Activated CD4-positive, alpha-beta T cell treated with anti-CD3 and anti-CD28 coated beads, Interleukin-2, amount 10 ng/mL, durations not matched to agents 7 days and 5 days (primary cell): Measurements from ENCODE around the gene BTBD9. TPM values are rescaled to one million over a fixed set of nuclear protein-coding genes. Genes with fewer than 3 reads are reported as not detected.

Experiments used
- CTCF ChIA-PET: fragments of 350-600 bp; sonication (Branson Sonifier 250); formaldehyde crosslinking; loops from one replicate; lab custom pipeline; 2021; ENCODE audit warnings: antibody characterized with exemption; lab: Charles Lee
- POLR2A ChIA-PET: fragments of 350-600 bp; sonication (Branson Sonifier 250); formaldehyde crosslinking; loops from one replicate; lab custom pipeline; 2021; ENCODE audit warnings: antibody characterized with exemption; lab: Charles Lee
- DNase-seq: peaks from one replicate; pipeline ENCODE4 v3.0.0-alpha.2; 2020
- H3K27ac Mint-ChIP-seq: one replicate; pipeline ENCODE4 v1.8.0; 2021; ENCODE audit warnings: mild to moderate bottlenecking, moderate library complexity, mixed read lengths
- H3K27me3 Mint-ChIP-seq: one replicate; pipeline ENCODE4 v1.8.0; 2021; ENCODE audit warnings: mixed read lengths
- H3K36me3 Mint-ChIP-seq: one replicate; pipeline ENCODE4 v1.8.0; 2021; ENCODE audit warnings: low read depth, mixed read lengths
- H3K4me1 Mint-ChIP-seq: one replicate; pipeline ENCODE4 v1.8.0; 2021; ENCODE audit warnings: mixed read lengths
- H3K4me3 Mint-ChIP-seq: one replicate; pipeline ENCODE4 v1.8.0; 2021; ENCODE audit warnings: mild to moderate bottlenecking, moderate library complexity, mixed read lengths
- H3K9me3 Mint-ChIP-seq: one replicate; pipeline ENCODE4 v1.8.0; 2021; ENCODE audit warnings: mixed read lengths
- total RNA-seq, 2 experiments: library from RNA; stranded (reverse); gene quantifications; one replicate each; pipeline ENCODE4 v1.2.3, GENCODE V29; 2021

Gene BTBD9
- total RNA-seq, 2 experiments from 2014 or later, result 12.0 to 12.6 TPM

DNA sequence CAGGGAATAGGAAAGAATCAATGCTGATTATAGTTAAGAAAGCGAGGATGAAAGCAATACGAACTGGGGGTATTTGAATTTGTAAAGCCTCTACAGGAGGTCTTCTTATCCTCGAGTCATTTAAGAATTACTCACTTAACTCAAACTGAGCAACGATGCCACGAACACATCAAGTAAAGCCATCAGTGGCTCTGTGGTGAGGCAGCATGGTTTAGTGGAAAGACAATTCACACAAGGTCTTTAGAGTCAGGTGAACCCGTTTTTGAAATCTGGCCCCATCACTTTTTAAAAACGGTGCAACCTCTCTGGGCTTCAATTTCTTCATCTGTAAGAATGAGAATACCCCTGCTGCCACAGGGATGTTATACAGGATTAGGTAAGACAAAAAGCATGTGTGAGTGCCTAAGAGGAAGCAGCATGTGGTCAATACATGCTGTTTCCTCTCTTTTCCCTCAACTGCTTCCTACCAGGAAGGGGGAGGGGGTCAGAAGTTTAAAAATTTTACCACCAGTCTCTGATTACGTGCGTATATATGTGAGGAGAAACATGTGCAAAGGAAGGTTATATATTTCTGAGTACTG, 162.0 kb downstream of the BTBD9 start:
- ChIA-PET POLR2A (no interaction called here), CTCF (interaction anchor here (1.1 kb wide), 1 partner anchor 10 kb away, joined by 5 read pairs; no protein-coding TSS in a partner anchor)

DNA sequence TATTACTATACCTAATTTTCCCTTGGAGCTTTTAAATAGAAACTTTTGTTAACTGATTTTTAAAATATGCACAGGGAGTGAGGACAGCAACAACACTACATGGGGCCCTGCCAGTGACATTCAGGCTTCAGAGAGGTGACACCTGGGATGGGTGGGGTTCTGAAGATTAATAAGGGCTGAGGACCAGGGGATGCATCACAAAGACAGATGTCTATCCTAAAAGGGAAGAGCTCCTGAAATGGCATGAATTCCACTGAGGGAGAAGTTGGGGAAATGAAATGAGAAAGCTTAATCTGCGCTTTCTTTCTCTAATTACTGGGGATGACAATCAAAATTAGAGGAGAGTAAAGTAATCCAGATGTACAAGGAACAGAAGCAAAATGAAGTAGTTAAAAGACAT, 162.8 kb downstream of the BTBD9 start:
- POLR2A ChIA-PET, result no interaction called here

More for the DNA sequence above, 162.0 kb downstream of the BTBD9 start:
- H3K36me3 Mint-ChIP-seq, result no peaks in the 10 kb centered on the region
- no peak for DNase-seq
- no peaks in the 10 kb centered on the region for H3K27me3 Mint-ChIP-seq
- H3K4me1 Mint-ChIP-seq, result peaks cover 5% of the 10 kb centered on the region
- no peak overlapping the region for H3K27ac Mint-ChIP-seq
- H3K4me3 Mint-ChIP-seq, result no peak overlapping the region
- H3K9me3 Mint-ChIP-seq, result no peaks in the 10 kb centered on the region

GRCh38 chr6:38476141-38476540, 163.6 kb downstream of the BTBD9 start:
- CTCF ChIA-PET, result interaction anchor here (1.3 kb wide), 1 partner anchor 9 kb away, joined by 3 read pairs; no protein-coding TSS in a partner anchor
- no peak overlapping the region for H3K27ac Mint-ChIP-seq
- H3K27me3 Mint-ChIP-seq, result no peaks in the 10 kb centered on the region

More for the DNA sequence above, 162.8 kb downstream of the BTBD9 start:
- no peak for DNase-seq
- Mint-ChIP-seq H3K27me3 (no peaks in the 10 kb centered on the region), H3K36me3 (no peaks in the 10 kb centered on the region), H3K27ac (no peak overlapping the region), H3K4me3 (no peak overlapping the region), H3K4me1 (peaks cover 5% of the 10 kb centered on the region), H3K9me3 (no peaks in the 10 kb centered on the region)
- CTCF ChIA-PET, result interaction anchor here (1.3 kb wide), 1 partner anchor 8 kb away, joined by 3 read pairs; no protein-coding TSS in a partner anchor

DNA sequence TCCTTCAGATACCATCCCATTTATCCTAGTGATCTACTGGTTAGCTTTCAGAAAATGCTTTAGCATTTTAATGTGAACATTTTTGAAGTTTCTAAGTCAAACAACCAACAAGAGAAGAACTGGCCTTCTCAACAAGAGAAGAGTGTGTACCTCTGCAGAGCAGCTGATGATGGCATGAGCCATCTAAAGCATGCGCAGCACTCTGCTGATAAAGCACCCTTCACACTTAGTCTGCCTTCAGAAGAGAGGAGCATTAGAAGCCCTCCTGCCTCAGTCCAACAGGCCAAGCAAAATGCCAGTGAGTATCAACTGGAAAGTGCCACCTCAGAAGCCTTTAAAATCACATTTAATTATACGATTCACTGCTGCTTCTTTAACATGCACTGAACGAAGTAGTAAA, 169.2 kb downstream of the BTBD9 start:
- H3K4me3 Mint-ChIP-seq, result no peak overlapping the region
- no peaks in the 10 kb centered on the region for H3K27me3 Mint-ChIP-seq
- DNase-seq, result no peak
- ChIA-PET CTCF (no interaction called here), POLR2A (no interaction called here)
- H3K9me3 Mint-ChIP-seq, result no peaks in the 10 kb centered on the region
- H3K27ac Mint-ChIP-seq, result no peak overlapping the region
- H3K4me1 Mint-ChIP-seq, result no peaks in the 10 kb centered on the region
- H3K36me3 Mint-ChIP-seq, result no peaks in the 10 kb centered on the region

More at GRCh38 chr6:38476141-38476540, 163.6 kb downstream of the BTBD9 start:
- Mint-ChIP-seq H3K9me3 (no peaks in the 10 kb centered on the region), H3K4me3 (no peak overlapping the region), H3K4me1 (peaks cover 5% of the 10 kb centered on the region), H3K36me3 (no peaks in the 10 kb centered on the region)
- DNase-seq, result no peak
- POLR2A ChIA-PET, result no interaction called here

GRCh38 chr6:38467566-38467965, 172.2 kb downstream of the BTBD9 start:
- Mint-ChIP-seq H3K4me3 (no peak overlapping the region), H3K36me3 (no peaks in the 10 kb centered on the region), H3K4me1 (no peaks in the 10 kb centered on the region), H3K27me3 (no peaks in the 10 kb centered on the region), H3K9me3 (peaks cover 3% of the 10 kb centered on the region), H3K27ac (no peak overlapping the region)
- DNase-seq, result no peak
- CTCF ChIA-PET, result no interaction called here
- POLR2A ChIA-PET, result no interaction called here

GRCh38 chr6:38460186-38460585, 179.5 kb downstream of the BTBD9 start:
- no peak for DNase-seq
- ChIA-PET CTCF (interaction anchor here (0.7 to 0.8 kb wide), 2 partner anchors 12 to 341 kb away, joined by 3 read pairs; no protein-coding TSS in a partner anchor), POLR2A (interaction anchor here (0.7 kb wide), 1 partner anchor 344 kb away, joined by 3 read pairs; no protein-coding TSS in a partner anchor)
- Mint-ChIP-seq H3K4me3 (no peak overlapping the region), H3K27ac (no peak overlapping the region), H3K9me3 (peaks cover 3% of the 10 kb centered on the region), H3K36me3 (no peaks in the 10 kb centered on the region), H3K27me3 (no peaks in the 10 kb centered on the region), H3K4me1 (no peaks in the 10 kb centered on the region)

GRCh38 chr6:38459291-38459690, 180.4 kb downstream of the BTBD9 start:
- CTCF ChIA-PET, result interaction anchor here (0.8 kb wide), 2 partner anchors 11 to 98 kb away, joined by 3 read pairs; no protein-coding TSS in a partner anchor

GRCh38 chr6:38453861-38454260, 185.9 kb downstream of the BTBD9 start:
- H3K4me1 Mint-ChIP-seq, result no peaks in the 10 kb centered on the region
- ChIA-PET POLR2A (no interaction called here), CTCF (interaction anchor here (0.6 to 0.8 kb wide), 3 partner anchors 11 to 115 kb away, joined by 3 read pairs; no protein-coding TSS in a partner anchor)
- H3K9me3 Mint-ChIP-seq, result no peaks in the 10 kb centered on the region
- H3K36me3 Mint-ChIP-seq, result no peaks in the 10 kb centered on the region
- DNase-seq, result no peak
- H3K4me3 Mint-ChIP-seq, result no peak overlapping the region
- no peaks in the 10 kb centered on the region for H3K27me3 Mint-ChIP-seq
- H3K27ac Mint-ChIP-seq, result no peak overlapping the region

More at GRCh38 chr6:38459291-38459690, 180.4 kb downstream of the BTBD9 start:
- Mint-ChIP-seq H3K9me3 (peaks cover 3% of the 10 kb centered on the region), H3K4me1 (no peaks in the 10 kb centered on the region), H3K27ac (no peak overlapping the region), H3K4me3 (no peak overlapping the region), H3K27me3 (no peaks in the 10 kb centered on the region), H3K36me3 (no peaks in the 10 kb centered on the region)
- no peak for DNase-seq
- POLR2A ChIA-PET, result no interaction called here

DNA sequence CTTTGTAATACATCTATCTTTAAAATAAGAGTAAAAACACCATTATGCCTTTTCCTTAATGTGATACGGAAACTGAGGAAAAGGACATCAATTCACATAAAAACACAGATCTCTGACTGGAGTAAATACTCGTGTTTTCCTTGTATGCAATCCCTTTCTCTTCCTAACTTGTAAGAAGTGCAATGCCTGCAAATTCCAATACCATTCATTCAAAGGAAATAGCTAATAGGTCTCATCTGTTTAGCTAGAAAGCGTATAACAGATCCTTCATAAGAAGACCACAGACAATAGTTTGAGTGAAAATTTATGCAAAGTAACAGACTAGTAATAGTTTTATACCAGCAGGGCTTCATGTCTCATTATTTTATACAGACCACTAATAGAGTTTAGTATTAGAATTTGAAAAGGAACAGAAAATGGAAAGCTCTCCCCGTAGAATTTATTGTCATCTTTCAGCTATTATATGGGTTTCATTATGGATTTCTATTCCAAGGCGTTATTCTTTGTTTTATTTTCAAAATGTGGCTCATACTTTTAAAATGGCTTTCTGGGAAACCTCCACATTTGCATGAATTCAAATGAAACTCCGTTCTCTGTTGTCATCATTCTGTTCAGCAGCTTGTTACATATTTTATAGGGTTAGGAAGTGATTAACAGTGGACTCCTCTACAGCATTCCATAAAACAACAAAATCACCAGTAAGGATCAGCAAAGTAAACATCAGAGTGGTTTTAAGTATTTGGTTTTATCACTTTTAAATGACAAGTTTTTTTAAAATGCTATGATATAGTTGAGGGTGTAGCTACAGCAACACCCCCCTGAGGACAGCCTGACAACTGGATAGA, 186.7 kb downstream of the BTBD9 start:
- no peak overlapping the region for H3K4me3 Mint-ChIP-seq
- H3K36me3 Mint-ChIP-seq, result no peaks in the 10 kb centered on the region
- CTCF ChIA-PET, result interaction anchor here (0.6 kb wide), 2 partner anchors 24 to 114 kb away, joined by 3 read pairs; no protein-coding TSS in a partner anchor
- POLR2A ChIA-PET, result no interaction called here
- no peak overlapping the region for H3K27ac Mint-ChIP-seq
- H3K4me1 Mint-ChIP-seq, result no peaks in the 10 kb centered on the region
- no peak for DNase-seq
- H3K27me3 Mint-ChIP-seq, result no peaks in the 10 kb centered on the region
- H3K9me3 Mint-ChIP-seq, result no peaks in the 10 kb centered on the region

GRCh38 chr6:38450717-38451116, 189.0 kb downstream of the BTBD9 start:
- POLR2A ChIA-PET, result interaction anchor here (0.5 kb wide), 1 partner anchor 20 kb away, joined by 4 read pairs; no protein-coding TSS in a partner anchor
- H3K27ac Mint-ChIP-seq, result no peak overlapping the region
- CTCF ChIA-PET, result no interaction called here
- H3K9me3 Mint-ChIP-seq, result no peaks in the 10 kb centered on the region
- DNase-seq, result no peak
- no peaks in the 10 kb centered on the region for H3K4me1 Mint-ChIP-seq
- H3K27me3 Mint-ChIP-seq, result no peaks in the 10 kb centered on the region
- no peaks in the 10 kb centered on the region for H3K36me3 Mint-ChIP-seq
- H3K4me3 Mint-ChIP-seq, result no peak overlapping the region

- Mint-ChIP-seq H3K4me3 (no peak overlapping the region), H3K27me3 (no peaks in the 10 kb centered on the region), H3K9me3 (no peaks in the 10 kb centered on the region), H3K27ac (no peak overlapping the region), H3K36me3 (no peaks in the 10 kb centered on the region), H3K4me1 (peaks cover 11% of the 10 kb centered on the region)
- CTCF ChIA-PET, result no interaction called here
- POLR2A ChIA-PET, result no interaction called here
- no peak for DNase-seq
Observed at GRCh38 chr6:38445925-38446324, 193.8 kb downstream of the BTBD9 start.

DNA sequence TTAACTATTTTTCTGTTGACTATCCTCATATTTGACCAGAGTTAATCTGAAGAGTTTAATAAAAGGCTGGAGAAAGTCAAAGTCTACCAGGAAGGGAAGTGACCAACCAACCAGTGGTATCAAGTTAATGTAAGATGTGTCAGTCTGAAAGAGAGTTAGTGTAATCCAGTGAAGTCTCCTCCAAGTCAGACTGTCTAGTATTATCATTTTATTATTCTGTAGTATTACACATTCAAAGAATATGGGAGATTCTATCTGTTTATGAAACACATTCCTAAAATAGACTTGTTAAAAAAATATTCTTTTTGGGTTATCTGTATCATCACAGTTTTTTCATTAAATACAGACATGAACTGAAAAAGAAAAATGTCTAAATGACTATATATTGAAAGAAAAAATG, 194.4 kb downstream of the BTBD9 start:
- H3K27ac Mint-ChIP-seq, result no peak overlapping the region
- H3K36me3 Mint-ChIP-seq, result no peaks in the 10 kb centered on the region
- H3K4me1 Mint-ChIP-seq, result peaks cover 11% of the 10 kb centered on the region
- no peak overlapping the region for H3K4me3 Mint-ChIP-seq
- H3K27me3 Mint-ChIP-seq, result no peaks in the 10 kb centered on the region
- POLR2A ChIA-PET, result no interaction called here
- no peak for DNase-seq
- no peaks in the 10 kb centered on the region for H3K9me3 Mint-ChIP-seq
- CTCF ChIA-PET, result no interaction called here
